GM23248 (cell line): Measurements from ENCODE around the gene ST3GAL5. TPM values are rescaled to one million over a fixed set of nuclear protein-coding genes. Genes with fewer than 3 reads are reported as not detected.

Source experiments
- DNase-seq: peaks from one replicate; pipeline ENCODE4 v3.0.0-alpha.2; 2015
- H2AFZ ChIP-seq: fragments of 200-600 bp; sonication (generic); 2 replicates; pipeline ENCODE4 v1.6.1; 2016; ENCODE audit warnings: antibody characterized with exemption
- H3F3A ChIP-seq: fragments of 200-600 bp; sonication (generic); 2 replicates; pipeline ENCODE4 v1.6.1; 2016; ENCODE audit warnings: mild to moderate bottlenecking, antibody characterized with exemption, mixed run types; ENCODE audit not compliant: insufficient read depth
- H3K27ac ChIP-seq: fragments of 200-600 bp; sonication (generic); 2 replicates; pipeline ENCODE4 v1.5.1; 2016; ENCODE audit warnings: mild to moderate bottlenecking
- H3K27me3 ChIP-seq: fragments of 200-600 bp; sonication (generic); replicated peaks from 2 replicates; pipeline ENCODE4 v1.6.1; 2016; ENCODE audit warnings: mild to moderate bottlenecking; ENCODE audit not compliant: insufficient read depth
- H3K36me3 ChIP-seq: fragments of 200-600 bp; sonication (generic); 2 replicates; pipeline ENCODE4 v1.6.1; 2016; ENCODE audit warnings: low read depth, mild to moderate bottlenecking
- H3K4me1 ChIP-seq: fragments of 200-600 bp; sonication (generic); 2 replicates; pipeline ENCODE4 v1.6.1; 2016; ENCODE audit warnings: mild to moderate bottlenecking; ENCODE audit not compliant: insufficient read depth
- H3K4me2 ChIP-seq: fragments of 200-600 bp; sonication (generic); one replicate; pipeline ENCODE4 v1.6.1; 2016; ENCODE audit warnings: mild to moderate bottlenecking; ENCODE audit not compliant: unreplicated experiment
- H3K4me3 ChIP-seq: fragments of 200-600 bp; sonication (generic); 2 replicates; pipeline ENCODE4 v1.5.1; 2016; ENCODE audit warnings: mild to moderate bottlenecking
- H3K79me2 ChIP-seq: fragments of 200-600 bp; sonication (generic); 2 replicates; pipeline ENCODE4 v1.6.1; 2016; ENCODE audit warnings: mild to moderate bottlenecking; ENCODE audit not compliant: insufficient read depth
- H3K9ac ChIP-seq: fragments of 200-600 bp; sonication (generic); 2 replicates; pipeline ENCODE4 v1.6.1; 2016; ENCODE audit warnings: mild to moderate bottlenecking
- H3K9me2 ChIP-seq: fragments of 200-600 bp; sonication (generic); 2 replicates; pipeline ENCODE4 v1.6.1; 2016; ENCODE audit warnings: mixed run types, mild to moderate bottlenecking, moderate library complexity; ENCODE audit not compliant: insufficient read depth
- H3K9me3 ChIP-seq: fragments of 200-600 bp; sonication (generic); one replicate; pipeline ENCODE4 v1.6.1; 2017; ENCODE audit warnings: low read depth
- H4K20me1 ChIP-seq: fragments of 200-600 bp; sonication (generic); 2 replicates; pipeline ENCODE4 v1.6.0; 2016; ENCODE audit not compliant: insufficient read depth
- EZH2 ChIP-seq: fragments of 200-600 bp; sonication (generic); IDR thresholded peaks from 2 replicates; pipeline ENCODE4 v1.6.1; 2018; ENCODE audit warnings: antibody characterized with exemption, mild to moderate bottlenecking; ENCODE audit not compliant: insufficient read depth, poor library complexity, severe bottlenecking
- EZH2phosphoT487 ChIP-seq: fragments of 200-600 bp; sonication (generic); IDR thresholded peaks from 2 replicates; pipeline ENCODE4 v1.6.1; 2018; ENCODE audit warnings: antibody characterized with exemption, moderate library complexity, mild to moderate bottlenecking, low read depth; ENCODE audit not compliant: insufficient read depth
- WGBS, 2 experiments: methylation state at CpG; one replicate each; pipeline ENCODE4 v1.1.6; 2015 to 2017; ENCODE audit warnings: low lambda C conversion rate in 2 of 2, low coverage in 1 of 2; ENCODE audit errors: missing lambda C conversion rate in 2 of 2; 5-methylcytosine and 5-hydroxymethylcytosine counted together
- in situ Hi-C: fragments of 300-500 bp; cut with MboI; formaldehyde crosslinking; loops from 2 replicates; pipeline ENCODE4 v1.15.0; 2020
- polyA plus RNA-seq: library from polyadenylated mRNA; unstranded; fragments of >200 nt; fragmentation: Nextera tagmentation; extraction: Ambion mirVana; gene quantifications from 2 replicates; pipeline ENCODE4 v1.2.1, GENCODE V29; 2016
- total RNA-seq: library from RNA; depleted of rRNA; stranded (reverse); fragments of >200 nt; shearing (Covaris generic); gene quantifications from 2 replicates; pipeline ENCODE4 v1.2.3, GENCODE V29; 2014; rRNA removed

Gene ST3GAL5
- 21.0 and 27.2 TPM in 2 replicates for total RNA-seq
- polyA plus RNA-seq: 16.4 and 18.7 TPM in 2 replicates

GRCh38 chr2:85888684-85889626 is at the start of gene ST3GAL5:
Gene ST3GAL5 (minus strand): TSS chr2:85888990. CDS start chr2:85888905, 85 bp downstream.
- peak within 1 kb of the TSS; percentile 78 for H3K27ac ChIP-seq
- peaks cover 23% of the 10 kb centered on the region for H3K79me2 ChIP-seq
- 1% methylated on average over 46 to 56 of the region's 94 CpGs for WGBS, 2 experiments
- H2AFZ ChIP-seq: peak within 1 kb of the TSS; percentile 96
- in situ Hi-C loops: loop anchor here (25.0 kb wide), 1 partner anchor 173 kb away; no protein-coding TSS in a partner anchor
- no peaks in the 10 kb centered on the region for H4K20me1 ChIP-seq
- peak within 1 kb of the TSS; percentile 79 for H3K9ac ChIP-seq
- DNase-seq: peak; percentile 90
- H3K4me1 ChIP-seq: peaks cover 51% of the 10 kb centered on the region
- H3F3A ChIP-seq: peaks cover 37% of the 10 kb centered on the region
- H3K9me3 ChIP-seq: no peaks in the 10 kb centered on the region
- peak within 1 kb of the TSS; percentile 96 for H3K4me2 ChIP-seq
- no peaks in the 10 kb centered on the region for H3K9me2 ChIP-seq
- H3K27me3 ChIP-seq: no peaks in the 10 kb centered on the region
- H3K36me3 ChIP-seq: no peaks in the 10 kb centered on the region
- peak within 1 kb of the TSS; percentile 85 for H3K4me3 ChIP-seq
- TF ChIP-seq EZH2 (no peak), EZH2phosphoT487 (no peak)

- Histone ChIP-seq H3F3A (peaks cover 22% of the 10 kb centered on the region; the same call in 1 of the 2 replicates), H3K36me3 (no peaks in the 10 kb centered on the region), H3K27me3 (no peaks in the 10 kb centered on the region), H3K4me3 (no peak overlapping the region), H3K79me2 (no peaks in the 10 kb centered on the region), H3K27ac (no peak overlapping the region), H4K20me1 (no peaks in the 10 kb centered on the region), H3K9me2 (no peaks in the 10 kb centered on the region), H3K4me2 (no peak overlapping the region), H3K9me3 (no peaks in the 10 kb centered on the region), H2AFZ (no peak overlapping the region), H3K9ac (no peak overlapping the region), H3K4me1 (peaks cover 34% of the 10 kb centered on the region)
- in situ Hi-C loops: no loop called here
- DNase-seq: no peak
- TF ChIP-seq EZH2phosphoT487 (no peak), EZH2 (no peak)
- WGBS, 2 experiments: 50 to 61% methylated on average over 2 of the region's 2 CpGs
Observed at GRCh38 chr2:85938456-85938855, 49.7 kb upstream of the ST3GAL5 start.

- WGBS, 2 experiments: 92 to 96% methylated on average over 5 of the region's 5 CpGs
- H3K4me1 ChIP-seq: peaks cover 36% of the 10 kb centered on the region
Observed at GRCh38 chr2:85937069-85937439, 48.3 kb upstream of the ST3GAL5 start.

GRCh38 chr2:85936421-85937068 is 47.8 kb upstream of the ST3GAL5 start:
- DNase-seq: no peak
- Histone ChIP-seq H3K4me3 (no peak overlapping the region), H3K4me2 (peak overlapping the region; percentile 20), H3K4me1 (peaks cover 36% of the 10 kb centered on the region), H3K9ac (no peak overlapping the region), H3K27me3 (no peaks in the 10 kb centered on the region), H3K9me2 (no peaks in the 10 kb centered on the region), H3F3A (peaks cover 28% of the 10 kb centered on the region; the same call in 1 of the 2 replicates), H2AFZ (no peak overlapping the region), H3K9me3 (no peaks in the 10 kb centered on the region), H3K27ac (peak overlapping the region; percentile 86; the same call in 1 of the 2 replicates), H3K36me3 (no peaks in the 10 kb centered on the region), H3K79me2 (no peaks in the 10 kb centered on the region), H4K20me1 (no peaks in the 10 kb centered on the region)
- WGBS, 2 experiments: 91 to 94% methylated on average over 22 of the region's 22 CpGs
- in situ Hi-C loops: no loop called here
- TF ChIP-seq EZH2: no peak
- no peak for TF ChIP-seq EZH2phosphoT487

More at GRCh38 chr2:85937069-85937439, 48.3 kb upstream of the ST3GAL5 start:
- H3K79me2 ChIP-seq: no peaks in the 10 kb centered on the region
- H4K20me1 ChIP-seq: no peaks in the 10 kb centered on the region
- H3K36me3 ChIP-seq: no peaks in the 10 kb centered on the region
- no peaks in the 10 kb centered on the region for H3K9me2 ChIP-seq
- TF ChIP-seq EZH2phosphoT487: no peak
- no peak for TF ChIP-seq EZH2
- H2AFZ ChIP-seq: no peak overlapping the region
- no peaks in the 10 kb centered on the region for H3K27me3 ChIP-seq
- H3F3A ChIP-seq: peaks cover 28% of the 10 kb centered on the region; the same call in 1 of the 2 replicates
- no peak overlapping the region for H3K9ac ChIP-seq
- H3K9me3 ChIP-seq: no peaks in the 10 kb centered on the region
- in situ Hi-C loops: no loop called here
- no peak overlapping the region for H3K4me3 ChIP-seq
- no peak for DNase-seq
- H3K4me2 ChIP-seq: no peak overlapping the region
- H3K27ac ChIP-seq: no peak overlapping the region
